Measurements from ENCODE around the gene CAVIN2. TPM values are rescaled to one million over a fixed set of nuclear protein-coding genes. Genes with fewer than 3 reads are reported as not detected.

The CAVIN2 gene
- total and polyA plus RNA-seq, 9 of the 15 experiments (the other 6 are each of a cell fraction or from before 2014, with no cell fraction given), result 20.6 to 92.4 (median 69.0) TPM

GRCh38 chr2:191835100-191835499, 11.8 kb downstream of the CAVIN2 start:
- CTCF ChIA-PET (ENCODE audit: low intra/inter-chr PET ratio), result interaction anchor here (0.7 kb wide), 1 partner anchor 328 kb away, joined by 3 read pairs; no protein-coding TSS in a partner anchor
- BruUV-seq (replicated peaks), result no TSS peak
- FAIRE-seq, result no peak

More at GRCh38 chr2:191835100-191835499, 11.8 kb downstream of the CAVIN2 start:
- POLR2A ChIA-PET, result interaction anchor here (0.9 to 1.8 kb wide), 3 partner anchors 10 to 266 kb away, joined by 3 to 6 read pairs (median 4); no protein-coding TSS in a partner anchor
- Histone ChIP-seq H3K27ac (ENCODE audit: extremely low read depth, low read depth, low read length) (peak overlapping the region; percentile 95; the same call in 2 of the 3 replicates), H3K4me1 (replicated peaks in 1 of 2; ENCODE audit: control insufficient read depth in 2 of 2, insufficient read depth in 2 of 2, low read length in 2 of 2) (peaks cover 8 to 56% of the 10 kb centered on the region in 2 experiments), H3K9ac (ENCODE audit: insufficient read depth in 1 of 2, low read depth in 2 of 2, low read length in 2 of 2) (peak overlapping the region in 1 of 2 experiments; percentile 76; a peak in 2 of 4 replicates), H3K4me2 (ENCODE audit: insufficient read depth, low read length) (peak overlapping the region; percentile 88), H2AFZ (ENCODE audit: low read depth, low read length) (no peak overlapping the region), H3K4me3 (peak overlapping the region; percentile 50), H3K9me3 (replicated peaks; ENCODE audit: control insufficient read depth, insufficient read depth, low read depth, low read length) (peaks cover 7% of the 10 kb centered on the region), H3K79me2 (ENCODE audit: control insufficient read depth, insufficient read depth, low read length) (peaks cover 79% of the 10 kb centered on the region), H3K36me3 (ENCODE audit: control insufficient read depth, insufficient read depth, low read length) (peaks cover 50% of the 10 kb centered on the region), H4K20me1 (replicated peaks; ENCODE audit: control insufficient read depth, insufficient read depth, low read length) (no peaks in the 10 kb centered on the region), H3K27me3 (ENCODE audit: control insufficient read depth in 2 of 2, insufficient read depth in 2 of 2, low read length in 2 of 2) (no peaks in the 10 kb centered on the region), H3K9me1 (ENCODE audit: control insufficient read depth, insufficient read depth, low read length) (no peaks in the 10 kb centered on the region)
- intact Hi-C loops (cut with micrococcal nuclease) (loop anchor here (10.0 kb wide), 1 partner anchor 260 kb away; no protein-coding TSS in a partner anchor), in situ Hi-C loops (cut with MboI) (loop anchor here (10.0 kb wide), 1 partner anchor 270 kb away; no protein-coding TSS in a partner anchor)
- WGBS (ENCODE audit: insufficient coverage, low coverage, missing lambda C conversion rate), result 1% methylated on average over 5 of the region's 5 CpGs
- TF ChIP-seq NFATC3 (IDR thresholded peaks at IDR 0.05), result no peak
- no peak for TF ChIP-seq PTBP1 (IDR thresholded peaks at IDR 0.05; ENCODE audit: low read depth, low read length)
- TF ChIP-seq THRAP3 (IDR thresholded peaks at IDR 0.05; ENCODE audit: borderline replicate concordance), result 0 out of 2 replicates have a peak, but pooled peaks have one; percentile 68
- TF ChIP-seq ATF4 (CRISPR knock-in tag; IDR thresholded peaks at IDR 0.05), result no peak
- TF ChIP-seq MLLT1 (IDR thresholded peaks at IDR 0.05), result peak; percentile 53 to 63
- TF ChIP-seq ZFP30 (CRISPR knock-in tag; IDR thresholded peaks at IDR 0.05; ENCODE audit: borderline replicate concordance), result no peak
- peak in 1 of 2 experiments; percentile 35 for TF ChIP-seq AFF1 (IDR thresholded peaks at IDR 0.05; ENCODE audit: low read depth in 1 of 2, partially characterized antibody in 2 of 2)
- no peak for TF ChIP-seq JUN (IDR thresholded peaks at IDR 0.05; ENCODE audit: borderline replicate concordance, low read depth, low read length)
- no peak for TF ChIP-seq JUN (CRISPR knock-in tag; IDR thresholded peaks at IDR 0.05; ENCODE audit: borderline replicate concordance)
- TF ChIP-seq PHF8 (IDR thresholded peaks at IDR 0.05; ENCODE audit: borderline replicate concordance, low read length), result no peak
- TF ChIP-seq ZNF512 (tag; IDR thresholded peaks at IDR 0.05), result peak; percentile 52; the same call in 1 of the 2 replicates
- DNase-seq (ENCODE audit: extremely low read depth in 1 of 4, low spot score in 3 of 4), result no peak
- ATAC-seq, result no peak

Data from K562 (cell line).